Astrocyte (in vitro differentiated cells and primary cell): ENCODE results near the gene CIB1. TPM values are rescaled to one million over a fixed set of nuclear protein-coding genes. Genes with fewer than 3 reads are reported as not detected.

Experiments
- DNase-seq: peaks from one replicate; pipeline ENCODE4 v3.0.0-alpha.2; 2010; ENCODE audit warnings: low read depth
- FAIRE-seq: peaks from 2 replicates; lab custom pipeline; 2011; peaks lifted over from hg19 to GRCh38; lab: Jason Lieb, UNC
- H2AFZ ChIP-seq: 2 replicates; pipeline ENCODE4 v1.6.0; 2012; ENCODE audit warnings: low read depth, low read length, inconsistent platforms
- H3K27ac ChIP-seq: 2 replicates; pipeline ENCODE4 v1.5.1; 2011; ENCODE audit warnings: low read depth, low read length, inconsistent platforms
- H3K27me3 ChIP-seq: 2 replicates; pipeline ENCODE4 v1.6.0; 2011; ENCODE audit warnings: low read length, inconsistent platforms; ENCODE audit not compliant: insufficient read depth
- H3K36me3 ChIP-seq: 2 replicates; pipeline ENCODE4 v1.5.1; 2011; ENCODE audit warnings: low read length, inconsistent platforms; ENCODE audit not compliant: insufficient read depth
- H3K4me1 ChIP-seq: 2 replicates; pipeline ENCODE4 v1.5.1; 2011; ENCODE audit warnings: low read length, inconsistent platforms; ENCODE audit not compliant: insufficient read depth
- H3K4me2 ChIP-seq: 2 replicates; pipeline ENCODE4 v1.6.0; 2012; ENCODE audit warnings: low read length, inconsistent platforms
- H3K4me3 ChIP-seq: 2 replicates; pipeline ENCODE4 v1.5.1; 2011; ENCODE audit warnings: low read depth, mild to moderate bottlenecking, low read length, inconsistent platforms; ENCODE audit not compliant: insufficient read depth
- H3K79me2 ChIP-seq: 2 replicates; pipeline ENCODE4 v1.6.0; 2012; ENCODE audit warnings: mild to moderate bottlenecking, low read length, inconsistent platforms; ENCODE audit not compliant: insufficient read depth
- H3K9ac ChIP-seq: 2 replicates; pipeline ENCODE4 v1.6.0; 2012; ENCODE audit warnings: mild to moderate bottlenecking, low read length, inconsistent platforms
- H3K9me3 ChIP-seq: 2 replicates; pipeline ENCODE4 v1.5.1; 2012; ENCODE audit warnings: low read depth, mild to moderate bottlenecking, low read length, inconsistent platforms; ENCODE audit not compliant: insufficient read depth
- H4K20me1 ChIP-seq: 2 replicates; pipeline ENCODE4 v1.6.0; 2012; ENCODE audit warnings: low read length, inconsistent platforms; ENCODE audit not compliant: insufficient read depth
- H3K27ac Mint-ChIP-seq: one replicate; pipeline ENCODE4 v1.8.0; 2021; ENCODE audit warnings: mild to moderate bottlenecking, mixed read lengths; ENCODE audit not compliant: unreplicated experiment
- H3K27me3 Mint-ChIP-seq: one replicate; pipeline ENCODE4 v1.8.0; 2021; ENCODE audit warnings: low read depth, mixed read lengths; ENCODE audit not compliant: unreplicated experiment
- H3K36me3 Mint-ChIP-seq: one replicate; pipeline ENCODE4 v1.8.0; 2021; ENCODE audit warnings: low read depth, mixed read lengths; ENCODE audit not compliant: unreplicated experiment
- H3K4me1 Mint-ChIP-seq: one replicate; pipeline ENCODE4 v1.8.0; 2021; ENCODE audit warnings: low read depth, mixed read lengths; ENCODE audit not compliant: unreplicated experiment
- H3K4me3 Mint-ChIP-seq: one replicate; pipeline ENCODE4 v1.8.0; 2021; ENCODE audit warnings: mild to moderate bottlenecking, moderate library complexity, mixed read lengths; ENCODE audit not compliant: unreplicated experiment
- H3K9me3 Mint-ChIP-seq: one replicate; pipeline ENCODE4 v1.8.0; 2021; ENCODE audit warnings: mild to moderate bottlenecking, mixed read lengths; ENCODE audit not compliant: unreplicated experiment
- CTCF ChIP-seq: IDR thresholded peaks from 2 replicates; pipeline ENCODE4 v1.5.1; 2011; ENCODE audit warnings: low read depth, mild to moderate bottlenecking, inconsistent platforms, low read length, moderate library complexity; ENCODE audit not compliant: insufficient read depth
- EZH2 ChIP-seq: IDR thresholded peaks from 2 replicates; pipeline ENCODE4 v1.6.1; 2012; ENCODE audit warnings: mild to moderate bottlenecking, low read length, inconsistent platforms; ENCODE audit not compliant: insufficient read depth
- total RNA-seq: library from RNA; stranded (reverse); gene quantifications from 2 replicates; pipeline ENCODE4 v1.2.1, GENCODE V29; 2021

CIB1 gene
- total RNA-seq, 1 donor from 2014 or later: 49.6 TPM

DNA sequence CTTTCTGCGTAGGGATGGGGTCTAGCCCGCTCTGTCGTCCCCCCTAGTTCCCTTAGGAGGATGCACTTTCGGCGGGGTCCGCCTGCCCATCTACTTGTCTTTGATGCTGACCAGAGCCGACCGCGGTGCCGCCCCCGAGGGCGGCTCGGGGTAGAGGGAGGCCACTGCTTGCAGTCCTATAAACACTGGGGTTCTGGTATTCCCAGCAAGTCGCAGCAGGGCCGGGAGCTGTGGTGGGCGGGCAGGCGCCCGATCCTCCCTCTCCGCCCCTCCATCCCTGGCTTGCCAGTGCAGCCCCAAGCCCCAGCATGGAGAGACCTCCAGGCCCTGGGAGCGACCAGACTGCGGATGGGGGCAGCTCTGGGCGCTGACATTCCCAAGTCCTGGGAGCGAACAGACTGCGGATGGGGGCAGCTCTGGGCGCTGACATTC, 31.8 kb downstream of the CIB1 start:
- TF ChIP-seq EZH2 (no peak), CTCF (no peak)
- no peaks in the 10 kb centered on the region for H3K27me3 ChIP-seq
- Mint-ChIP-seq H3K4me3 (peak overlapping the region; percentile 86), H3K27ac (no peak overlapping the region), H3K36me3 (peaks cover 3% of the 10 kb centered on the region), H3K9me3 (peaks cover 1% of the 10 kb centered on the region), H3K27me3 (peaks cover 11% of the 10 kb centered on the region), H3K4me1 (no peaks in the 10 kb centered on the region)
- H3K4me2 ChIP-seq: peak overlapping the region; percentile 98
- peak overlapping the region; percentile 97 for H2AFZ ChIP-seq
- H3K36me3 ChIP-seq: no peaks in the 10 kb centered on the region
- H3K4me3 ChIP-seq: peak overlapping the region; percentile 85
- H3K9me3 ChIP-seq: no peaks in the 10 kb centered on the region
- FAIRE-seq (no peak), DNase-seq (no peak)
- peaks cover 16% of the 10 kb centered on the region for H3K4me1 ChIP-seq
- peaks cover 30% of the 10 kb centered on the region for H4K20me1 ChIP-seq
- H3K27ac ChIP-seq: no peak overlapping the region
- peaks cover 21% of the 10 kb centered on the region for H3K79me2 ChIP-seq
- peak overlapping the region; percentile 81 for H3K9ac ChIP-seq

- peak within 1 kb of the TSS; percentile 97 for H2AFZ ChIP-seq
- FAIRE-seq: no peak
Measured at GRCh38 chr15:90201130-90201943, 32.4 kb downstream of the CIB1 start, which contains the start of gene SEMA4B. Gene SEMA4B, plus strand, starts transcription at chr15:90201330. Its CDS starts 249 bp downstream, at chr15:90201579.

More at GRCh38 chr15:90201130-90201943, 32.4 kb downstream of the CIB1 start, which contains the start of gene SEMA4B:
- peaks cover 11% of the 10 kb centered on the region for H3K27me3 Mint-ChIP-seq
- Histone ChIP-seq H3K4me1 (peaks cover 16% of the 10 kb centered on the region), H3K4me3 (peak within 1 kb of the TSS; percentile 85), H4K20me1 (peaks cover 30% of the 10 kb centered on the region), H3K9me3 (no peaks in the 10 kb centered on the region), H3K4me2 (peak within 1 kb of the TSS; percentile 98), H3K27me3 (no peaks in the 10 kb centered on the region), H3K79me2 (peaks cover 21% of the 10 kb centered on the region), H3K36me3 (no peaks in the 10 kb centered on the region), H3K27ac (no peak within 1 kb of the TSS), H3K9ac (peak within 1 kb of the TSS; percentile 81)
- no peaks in the 10 kb centered on the region for H3K36me3 Mint-ChIP-seq
- peak within 1 kb of the TSS; percentile 86 for H3K4me3 Mint-ChIP-seq
- H3K9me3 Mint-ChIP-seq: no peaks in the 10 kb centered on the region
- TF ChIP-seq EZH2: no peak
- no peak for TF ChIP-seq CTCF
- H3K27ac Mint-ChIP-seq: peak within 1 kb of the TSS; percentile 47
- H3K4me1 Mint-ChIP-seq: no peaks in the 10 kb centered on the region
- peak; percentile 22 for DNase-seq
